Large intestine (tissue), 3 donors: Measurements from ENCODE around the gene RBM24. TPM values are rescaled to one million over a fixed set of nuclear protein-coding genes. Genes with fewer than 3 reads are reported as not detected.
"Not testable (repeated sequence)": the region's sequence is repeated elsewhere in the genome, so short reads cannot be mapped to it uniquely, and the experiment has no call there.

Source experiments
- DNase-seq, 2 donors: peaks; one replicate each; pipeline versions ENCODE4 v3.0.0 to v3.0.0-alpha.2; 2013
- H3K27ac ChIP-seq: one replicate; pipeline ENCODE4 v1.5.1; 2013; ENCODE audit warnings: low read length
- H3K27me3 ChIP-seq: 2 replicates; pipeline ENCODE4 v1.6.1; 2013; ENCODE audit warnings: low read length; ENCODE audit not compliant: control insufficient read depth, insufficient read depth
- H3K36me3 ChIP-seq: 2 replicates; pipeline ENCODE4 v1.6.1; 2013; ENCODE audit warnings: low read length; ENCODE audit not compliant: control insufficient read depth, insufficient read depth
- H3K4me1 ChIP-seq: one replicate; pipeline ENCODE4 v1.6.1; 2013; ENCODE audit warnings: low read length; ENCODE audit not compliant: control insufficient read depth, insufficient read depth
- H3K4me3 ChIP-seq: one replicate; pipeline ENCODE4 v1.5.1; 2013; ENCODE audit warnings: low read length
- H3K9me3 ChIP-seq: one replicate; pipeline ENCODE4 v1.6.1; 2013; ENCODE audit warnings: mild to moderate bottlenecking, low read depth, low read length, moderate library complexity; ENCODE audit not compliant: control insufficient read depth
- WGBS: methylation state at CpG from one replicate; pipeline ENCODE4 v1.1.5; 2013; ENCODE audit warnings: low lambda C conversion rate; ENCODE audit not compliant: insufficient coverage; 5-methylcytosine and 5-hydroxymethylcytosine counted together
- polyA plus RNA-seq: library from polyadenylated mRNA; unstranded; fragments of 120-200 nt; gene quantifications from one replicate; pipeline ENCODE4 v1.2.1, GENCODE V29; 2013

The RBM24 gene
- polyA plus RNA-seq, 1 donor, result 3.6 TPM

DNA sequence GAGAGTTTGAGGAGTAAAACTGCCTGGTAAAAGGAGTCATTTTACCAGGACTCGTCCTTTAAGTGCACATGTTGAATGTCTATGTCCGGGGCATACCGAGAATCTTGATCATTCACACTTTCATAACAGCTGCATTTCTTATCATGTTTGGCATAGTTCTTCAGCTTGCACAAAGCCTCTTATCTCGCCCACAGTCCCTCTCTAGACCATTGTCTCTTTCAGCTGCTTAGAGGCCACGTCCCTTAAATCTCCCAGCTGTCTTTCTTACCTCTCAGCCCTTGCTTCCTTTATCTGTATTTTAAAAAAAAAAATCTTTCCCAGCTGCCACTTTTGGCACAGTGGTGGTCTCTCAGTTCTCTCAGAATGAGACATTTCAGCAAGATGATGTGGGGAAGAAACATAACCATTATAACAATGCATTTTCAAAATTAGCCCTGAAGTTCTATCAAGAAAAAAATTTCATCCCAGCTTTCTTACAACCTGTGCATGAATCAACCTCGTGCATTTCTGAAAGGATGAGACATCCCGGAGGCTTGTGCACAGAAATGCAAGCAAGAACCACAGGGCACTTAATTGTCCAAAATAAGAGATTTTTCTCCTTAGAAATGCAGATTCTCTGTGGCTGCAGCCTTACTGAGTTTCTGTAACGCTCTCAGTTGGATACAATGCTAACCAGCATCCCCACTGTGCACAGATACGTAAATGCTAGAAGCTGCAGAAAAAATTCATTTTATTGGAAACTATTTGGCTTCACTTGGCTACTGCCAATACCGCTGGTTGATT is 24.2 kb downstream of the RBM24 start:
- Histone ChIP-seq H3K36me3 (no peaks in the 10 kb centered on the region), H3K4me3 (no peak overlapping the region), H3K27me3 (no peaks in the 10 kb centered on the region), H3K27ac (no peak overlapping the region), H3K9me3 (no peaks in the 10 kb centered on the region), H3K4me1 (no peaks in the 10 kb centered on the region)
- WGBS, result 60% methylated on average over 2 of the region's 10 CpGs
- no peak for DNase-seq

- Histone ChIP-seq H3K36me3 (no peaks in the 10 kb centered on the region), H3K4me3 (no peak overlapping the region), H3K4me1 (no peaks in the 10 kb centered on the region), H3K27ac (no peak overlapping the region), H3K27me3 (no peaks in the 10 kb centered on the region), H3K9me3 (no peaks in the 10 kb centered on the region)
- WGBS, result 83% methylated on average over 1 of the region's 12 CpGs
- peak; percentile 10 to 66 for DNase-seq
Measured at GRCh38 chr6:17311595-17312311, 30.6 kb downstream of the RBM24 start.

- H3K36me3 ChIP-seq, H3K27me3 ChIP-seq, H3K27ac ChIP-seq, DNase-seq, H3K4me3 ChIP-seq, H3K4me1 ChIP-seq, H3K9me3 ChIP-seq: not testable (repeated sequence)
- WGBS, result no CpG with 5 or more reads among the region's 7 CpGs
Measured at GRCh38 chr6:17313238-17313637, 32.1 kb downstream of the RBM24 start.

GRCh38 chr6:17313971-17314370 is 32.8 kb downstream of the RBM24 start:
- WGBS, result 100% methylated on average over 1 of the region's 6 CpGs
- Histone ChIP-seq H3K27me3 (no peaks in the 10 kb centered on the region), H3K9me3 (no peaks in the 10 kb centered on the region), H3K27ac (no peak overlapping the region), H3K36me3 (no peaks in the 10 kb centered on the region), H3K4me3 (no peak overlapping the region), H3K4me1 (no peaks in the 10 kb centered on the region)
- DNase-seq, result no peak

DNA sequence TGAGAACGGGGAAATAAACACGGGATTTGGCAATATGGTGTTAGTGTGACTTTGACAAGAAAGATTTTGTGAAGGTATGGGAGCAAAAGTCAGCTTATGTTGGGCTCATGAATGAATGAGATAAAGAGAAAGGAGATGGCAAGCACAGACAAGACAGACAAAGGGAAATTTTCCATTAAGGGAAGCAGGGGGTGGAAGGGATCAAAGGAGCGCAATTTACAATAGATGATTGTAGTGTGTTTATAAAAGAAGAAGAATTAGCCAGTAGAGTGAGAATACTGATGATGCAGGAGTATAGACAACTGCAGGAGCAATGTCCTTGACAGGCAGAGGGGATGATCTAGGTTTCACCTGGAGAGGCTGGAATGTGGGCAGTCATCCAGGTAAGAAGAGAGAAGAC is 34.1 kb downstream of the RBM24 start:
- H3K4me3 ChIP-seq, result no peak overlapping the region
- H3K4me1 ChIP-seq, result no peaks in the 10 kb centered on the region
- no peak overlapping the region for H3K27ac ChIP-seq
- no peaks in the 10 kb centered on the region for H3K36me3 ChIP-seq
- H3K9me3 ChIP-seq, result no peaks in the 10 kb centered on the region
- whole genome bisulfite sequencing, result 94% methylated on average over 3 of the region's 3 CpGs
- no peaks in the 10 kb centered on the region for H3K27me3 ChIP-seq
- DNase-seq, result no peak

- Histone ChIP-seq H3K9me3 (no peaks in the 10 kb centered on the region), H3K27ac (no peak overlapping the region), H3K4me3 (no peak overlapping the region), H3K4me1 (no peaks in the 10 kb centered on the region), H3K36me3 (no peaks in the 10 kb centered on the region), H3K27me3 (no peaks in the 10 kb centered on the region)
- DNase-seq, result no peak
- no CpG with 5 or more reads among the region's 5 CpGs for WGBS
Measured at GRCh38 chr6:17318435-17319165, 37.4 kb downstream of the RBM24 start.

DNA sequence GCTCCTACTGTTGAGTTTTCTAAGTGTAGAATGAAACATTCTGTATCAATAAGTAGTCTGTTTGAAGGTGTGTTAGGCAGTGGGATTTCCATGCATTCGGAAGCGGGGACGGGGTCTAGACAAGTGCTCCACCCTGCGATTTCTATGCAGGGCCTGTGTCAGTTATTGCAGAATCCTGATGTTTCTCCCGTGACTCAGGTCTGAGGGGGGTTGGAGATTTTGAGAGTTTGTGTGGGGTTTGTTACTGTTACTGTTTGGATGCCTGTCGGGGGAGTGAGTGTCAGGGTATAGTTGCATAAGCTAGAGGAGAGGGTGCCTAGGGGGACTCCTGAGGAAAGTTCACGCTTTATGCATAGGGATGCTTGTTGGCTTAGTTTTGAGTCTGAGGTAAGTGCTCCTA is 39.1 kb downstream of the RBM24 start:
- not testable (repeated sequence) for DNase-seq, H3K4me3 ChIP-seq, H3K4me1 ChIP-seq, H3K36me3 ChIP-seq, H3K27me3 ChIP-seq, H3K9me3 ChIP-seq, H3K27ac ChIP-seq
- no CpG with 5 or more reads among the region's 7 CpGs for WGBS

- no peak for DNase-seq
- Histone ChIP-seq H3K4me1 (no peaks in the 10 kb centered on the region), H3K27ac (no peak overlapping the region), H3K27me3 (peaks cover 3% of the 10 kb centered on the region), H3K4me3 (no peak overlapping the region), H3K36me3 (no peaks in the 10 kb centered on the region), H3K9me3 (no peaks in the 10 kb centered on the region)
- no CpG with 5 or more reads among the region's 5 CpGs for WGBS
Measured at GRCh38 chr6:17331238-17331637, 50.1 kb downstream of the RBM24 start.

- Histone ChIP-seq H3K4me3 (no peak overlapping the region), H3K9me3 (no peaks in the 10 kb centered on the region), H3K27ac (no peak overlapping the region), H3K27me3 (no peaks in the 10 kb centered on the region), H3K36me3 (no peaks in the 10 kb centered on the region), H3K4me1 (no peaks in the 10 kb centered on the region)
- no peak for DNase-seq
- 100% methylated on average over 2 of the region's 7 CpGs for WGBS
Measured at GRCh38 chr6:17334265-17334664, 53.1 kb downstream of the RBM24 start.

GRCh38 chr6:17336425-17336824 is 55.3 kb downstream of the RBM24 start:
- no peak overlapping the region for H3K27ac ChIP-seq
- WGBS, result 67% methylated on average over 1 of the region's 2 CpGs

More at GRCh38 chr6:17336425-17336824, 55.3 kb downstream of the RBM24 start:
- DNase-seq, result no peak
- Histone ChIP-seq H3K4me1 (no peaks in the 10 kb centered on the region), H3K27me3 (no peaks in the 10 kb centered on the region), H3K9me3 (no peaks in the 10 kb centered on the region), H3K4me3 (no peak overlapping the region), H3K36me3 (no peaks in the 10 kb centered on the region)
